ENCODE data around the gene BCL2L13. TPM values are rescaled to one million over a fixed set of nuclear protein-coding genes. Genes with fewer than 3 reads are reported as not detected.
"Not testable (repeated sequence)": the region's sequence is repeated elsewhere in the genome, so short reads cannot be mapped to it uniquely, and the experiment has no call there.

BCL2L13 gene
- total RNA-seq, 2 donors from 2014 or later: 64.7 to 67.9 TPM

GRCh38 chr22:17665248-17665647, 26.7 kb downstream of the BCL2L13 start:
- Histone ChIP-seq H3K4me3 (no peak overlapping the region), H3K36me3 (no peaks in the 10 kb centered on the region), H3K4me1 (replicated peaks) (no peaks in the 10 kb centered on the region), H3K27me3 (replicated peaks; ENCODE audit: insufficient read depth) (no peaks in the 10 kb centered on the region), H3K27ac (no peak overlapping the region), H3K9me3 (no peaks in the 10 kb centered on the region)
- no peak for DNase-seq (ENCODE audit: low spot score)
- WGBS: 93% methylated on average over 3 of the region's 3 CpGs
- TF ChIP-seq POLR2A (IDR thresholded peaks at IDR 0.05) (no peak), CTCF (IDR thresholded peaks at IDR 0.05) (no peak), POLR2AphosphoS5 (IDR thresholded peaks at IDR 0.05) (no peak)
- intact Hi-C loops (cut with DNase I): no loop called here

- no peaks in the 10 kb centered on the region for H3K36me3 ChIP-seq
- H3K4me3 ChIP-seq: no peak overlapping the region
- WGBS: 72% methylated on average over 3 of the region's 3 CpGs
- H3K9me3 ChIP-seq: no peaks in the 10 kb centered on the region
- TF ChIP-seq CTCF (IDR thresholded peaks at IDR 0.05): no peak
- TF ChIP-seq POLR2AphosphoS5 (IDR thresholded peaks at IDR 0.05): no peak
- TF ChIP-seq POLR2A (IDR thresholded peaks at IDR 0.05): no peak
- intact Hi-C loops (cut with DNase I): no loop called here
- no peaks in the 10 kb centered on the region for H3K4me1 ChIP-seq (replicated peaks)
- H3K27ac ChIP-seq: no peak overlapping the region
- no peaks in the 10 kb centered on the region for H3K27me3 ChIP-seq (replicated peaks; ENCODE audit: insufficient read depth)
- no peak for DNase-seq (ENCODE audit: low spot score)
These were observed 27.3 kb downstream of the BCL2L13 start for GRCh38 chr22:17665854-17666253.

DNA sequence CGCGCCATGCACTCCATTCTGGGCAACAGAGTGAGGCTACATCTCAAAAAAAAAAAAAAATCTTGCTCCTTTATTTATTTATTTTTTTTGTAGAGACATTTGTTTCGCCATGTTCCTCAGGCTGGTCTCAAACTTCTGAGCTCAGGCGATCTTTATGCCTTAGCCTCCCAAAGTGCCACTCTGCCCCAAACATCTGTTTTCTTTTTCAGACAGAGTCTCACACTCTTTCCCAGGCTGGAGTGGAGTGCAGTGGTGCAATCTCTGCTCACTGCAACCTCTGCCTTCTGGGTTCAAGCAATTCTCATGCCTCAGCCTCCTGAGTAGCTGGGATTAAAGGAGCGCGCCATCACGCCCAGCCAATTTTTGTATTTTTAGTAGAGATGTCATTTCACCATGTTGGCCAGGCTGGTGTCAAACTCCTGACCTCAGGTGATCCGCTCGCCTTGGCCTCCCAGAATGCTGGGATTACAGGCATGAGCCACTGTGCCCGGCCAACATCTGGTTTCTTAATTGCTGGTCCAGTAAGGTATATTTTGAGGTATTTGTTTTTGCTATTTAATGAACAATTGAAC, 33.0 kb downstream of the BCL2L13 start:
- H3K27me3 ChIP-seq (replicated peaks; ENCODE audit: insufficient read depth); H3K27ac ChIP-seq; H3K36me3 ChIP-seq; H3K9me3 ChIP-seq; intact Hi-C loops (cut with DNase I); DNase-seq (ENCODE audit: low spot score); H3K4me1 ChIP-seq (replicated peaks); H3K4me3 ChIP-seq: not testable (repeated sequence)
- WGBS: 95% methylated on average over 10 of the region's 10 CpGs

DNA sequence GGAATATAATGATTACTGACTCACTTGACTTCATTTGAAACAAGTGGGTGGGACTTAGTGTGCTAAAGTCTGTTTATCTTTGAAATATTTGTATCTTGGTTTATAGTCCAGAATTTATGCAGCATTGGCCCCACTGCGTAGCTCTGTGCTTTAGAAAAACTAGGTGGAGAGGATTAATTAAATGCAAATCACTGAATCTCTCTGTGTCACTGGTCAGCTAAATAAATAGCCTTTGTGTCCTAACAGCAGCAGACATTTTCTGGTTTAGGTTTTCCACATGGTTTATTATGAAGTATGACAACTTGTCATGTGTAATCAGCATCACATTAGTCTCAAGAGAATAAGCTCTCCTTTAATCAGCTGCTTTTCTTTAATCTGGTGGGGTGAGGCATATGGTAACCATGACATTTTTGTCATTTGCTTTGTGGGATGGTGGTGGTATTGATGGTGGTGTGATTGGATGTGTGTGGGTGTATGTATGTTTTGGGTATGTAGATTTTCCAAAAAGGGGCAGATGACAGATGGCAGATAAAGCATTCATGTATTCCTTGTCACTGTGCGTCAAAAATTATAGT, 33.9 kb downstream of the BCL2L13 start:
- H3K4me1 ChIP-seq (replicated peaks): no peaks in the 10 kb centered on the region
- H3K4me3 ChIP-seq: no peak overlapping the region
- WGBS: 60% methylated on average over 2 of the region's 2 CpGs
- DNase-seq (ENCODE audit: low spot score): no peak
- TF ChIP-seq POLR2A (IDR thresholded peaks at IDR 0.05): no peak
- TF ChIP-seq POLR2AphosphoS5 (IDR thresholded peaks at IDR 0.05): no peak
- no peak for TF ChIP-seq CTCF (IDR thresholded peaks at IDR 0.05)
- no peaks in the 10 kb centered on the region for H3K36me3 ChIP-seq
- intact Hi-C loops (cut with DNase I): no loop called here
- no peaks in the 10 kb centered on the region for H3K9me3 ChIP-seq
- H3K27ac ChIP-seq: no peak overlapping the region
- no peaks in the 10 kb centered on the region for H3K27me3 ChIP-seq (replicated peaks; ENCODE audit: insufficient read depth)

- H3K27me3 ChIP-seq (replicated peaks; ENCODE audit: insufficient read depth): no peaks in the 10 kb centered on the region
- intact Hi-C loops (cut with DNase I): no loop called here
- no peak for DNase-seq (ENCODE audit: low spot score)
- H3K27ac ChIP-seq: no peak overlapping the region
- H3K4me1 ChIP-seq (replicated peaks): no peaks in the 10 kb centered on the region
- H3K36me3 ChIP-seq: no peaks in the 10 kb centered on the region
- no peak for TF ChIP-seq POLR2AphosphoS5 (IDR thresholded peaks at IDR 0.05)
- no peak for TF ChIP-seq CTCF (IDR thresholded peaks at IDR 0.05)
- no peak for TF ChIP-seq POLR2A (IDR thresholded peaks at IDR 0.05)
- H3K4me3 ChIP-seq: no peak overlapping the region
- WGBS: 93% methylated on average over 7 of the region's 7 CpGs
- no peaks in the 10 kb centered on the region for H3K9me3 ChIP-seq
These were observed 35.6 kb downstream of the BCL2L13 start for GRCh38 chr22:17674152-17674551.
